ENCODE data around the gene FBXO34.
"Not testable (repeated sequence)": the region's sequence is repeated elsewhere in the genome, so short reads cannot be mapped to it uniquely, and the experiment has no call there.

Gene FBXO34

GRCh38 chr14:55309761-55310365 is 38.6 kb downstream of the FBXO34 start:
- no peak for DNase-seq

DNA sequence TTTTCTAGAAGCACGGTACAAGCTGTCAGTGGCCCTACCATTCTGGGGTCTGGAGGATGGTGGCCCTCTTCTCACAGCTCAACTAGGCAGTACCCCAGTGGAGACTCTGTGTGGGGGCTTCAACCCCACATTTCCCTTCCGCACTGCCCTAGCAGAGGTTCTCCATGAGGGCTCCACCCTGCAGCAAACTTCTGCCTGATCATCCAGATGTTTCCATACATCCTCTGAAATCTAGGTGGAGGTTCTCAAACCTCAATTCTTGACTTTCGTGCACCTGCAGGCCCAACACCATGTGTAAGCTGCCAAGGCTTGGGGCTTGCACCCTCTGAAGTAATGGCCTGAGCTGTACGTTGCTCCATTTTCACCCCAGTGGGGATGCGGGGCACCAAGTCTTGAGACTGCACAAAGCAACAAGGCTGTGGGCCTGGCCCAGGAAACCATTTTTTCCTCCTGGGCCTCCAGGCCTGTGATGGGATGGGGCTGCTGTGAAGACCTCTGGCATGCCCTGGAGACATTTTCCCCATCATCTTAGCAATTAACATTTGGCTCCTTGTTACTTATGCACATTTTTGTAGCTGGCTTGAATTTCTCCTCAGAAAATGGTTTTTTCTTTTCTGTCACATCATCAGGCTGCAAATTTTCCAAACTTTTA is 41.3 kb downstream of the FBXO34 start:
- DNase-seq: not testable (repeated sequence)

DNA sequence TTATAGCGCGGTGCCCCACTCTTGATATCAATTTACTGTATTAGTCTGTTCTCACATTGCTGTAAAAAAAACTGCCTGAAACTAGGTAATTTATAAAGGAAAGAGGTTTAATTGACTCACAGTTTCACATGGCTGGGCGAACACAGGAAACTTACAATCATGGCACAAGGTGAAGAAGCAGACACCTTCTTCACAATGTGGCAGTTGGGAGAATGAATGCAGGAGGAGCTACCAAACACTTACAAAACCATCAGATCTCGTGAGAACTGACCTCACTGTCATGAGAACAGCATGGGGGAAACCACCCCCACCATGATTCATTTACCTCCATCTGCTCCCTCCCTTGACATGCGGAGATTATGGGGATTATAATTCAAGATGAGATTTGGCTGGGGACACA is 42.3 kb downstream of the FBXO34 start:
- DNase-seq: no peak

DNA sequence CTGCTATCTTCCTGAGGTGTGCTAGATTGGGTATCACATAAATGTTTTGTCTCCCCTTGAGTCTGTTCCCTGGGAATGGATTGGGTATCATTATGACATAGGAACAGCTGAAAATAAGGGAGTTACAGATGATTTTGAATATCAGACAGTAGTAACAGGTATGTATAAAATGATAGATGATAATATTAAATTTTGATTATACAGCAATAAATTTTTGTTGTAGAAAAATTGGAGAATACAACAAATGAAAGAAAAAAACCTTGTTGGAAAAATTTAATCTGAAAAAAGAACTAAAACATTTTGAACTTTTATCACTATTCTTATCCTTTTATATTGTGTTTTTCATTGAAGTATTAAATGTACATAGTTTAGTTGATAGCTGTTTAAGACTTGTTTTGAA is 43.2 kb downstream of the FBXO34 start:
- no peak for DNase-seq

DNA sequence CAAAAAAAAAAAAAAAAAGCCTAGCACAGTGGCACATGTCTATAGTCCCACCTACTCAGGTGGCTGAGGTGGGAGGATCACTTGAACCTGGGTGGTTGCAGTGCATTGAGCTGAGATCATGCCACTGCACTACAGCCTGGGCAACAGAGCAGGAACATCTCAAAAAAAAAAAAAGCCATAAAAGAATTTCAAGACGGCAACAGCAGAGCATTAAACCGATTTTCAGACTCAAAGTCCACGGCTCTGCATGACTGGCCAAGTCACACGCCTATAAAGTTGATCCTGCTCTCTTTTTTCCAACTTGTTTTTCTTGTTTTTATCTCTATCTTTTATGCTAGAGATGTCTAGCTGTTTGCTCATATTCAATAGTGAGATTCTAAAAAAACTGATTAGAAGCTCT is 45.3 kb downstream of the FBXO34 start:
- DNase-seq: no peak

DNA sequence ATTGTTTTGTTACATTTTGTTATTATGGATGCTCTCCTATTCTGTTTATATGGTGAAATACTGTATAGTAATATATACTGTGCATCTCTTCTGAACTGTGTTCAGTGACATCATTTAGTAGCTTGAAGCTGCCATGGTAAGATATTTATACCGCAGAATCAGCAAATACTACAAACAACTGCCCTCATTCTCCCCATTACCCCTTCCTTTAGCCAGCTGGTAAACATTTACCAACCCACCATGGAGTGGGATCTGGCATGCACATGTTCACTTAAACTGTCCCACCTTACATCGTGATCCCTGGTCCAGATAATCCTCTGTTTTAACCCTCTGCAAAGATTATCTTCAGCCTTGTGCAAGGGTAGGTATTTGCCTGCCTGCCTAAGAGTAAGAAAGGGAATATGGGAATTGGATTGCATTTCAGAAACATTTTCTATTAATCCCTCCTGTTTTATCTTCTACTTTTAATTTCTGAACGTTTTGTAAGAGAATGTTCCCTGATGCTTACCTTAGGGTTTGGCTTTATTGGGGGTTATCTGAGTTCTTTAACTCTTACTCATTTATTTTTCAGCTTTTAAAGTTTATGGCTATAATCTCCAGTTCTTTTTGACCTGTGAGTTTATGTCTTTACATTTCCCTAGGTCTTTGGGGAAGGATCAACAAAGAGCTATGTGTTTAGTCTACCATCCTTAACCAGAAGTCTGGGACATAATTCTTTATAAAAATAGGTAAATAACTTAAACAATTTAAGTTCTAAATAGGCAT is 46.5 kb downstream of the FBXO34 start:
- no peak for DNase-seq

DNA sequence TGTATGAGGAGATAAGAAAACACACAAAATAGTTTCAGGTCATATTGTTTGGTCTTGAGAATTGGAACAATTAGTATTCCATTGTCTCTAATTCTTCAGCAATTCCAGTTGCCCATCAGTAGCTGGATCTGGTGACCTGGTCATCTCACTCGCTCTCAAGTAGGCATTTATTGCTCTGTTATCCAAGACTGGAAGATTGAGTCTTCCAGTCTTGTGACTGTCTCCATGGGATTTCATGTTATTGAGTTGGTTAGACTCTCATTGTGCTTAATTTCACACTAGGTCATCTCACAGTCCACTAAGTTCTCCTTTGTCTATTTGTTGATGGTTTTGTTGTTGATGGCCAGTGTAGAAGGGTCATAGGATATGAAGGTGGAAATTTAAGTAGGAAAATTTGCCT is 47.5 kb downstream of the FBXO34 start:
- no peak for DNase-seq

DNA sequence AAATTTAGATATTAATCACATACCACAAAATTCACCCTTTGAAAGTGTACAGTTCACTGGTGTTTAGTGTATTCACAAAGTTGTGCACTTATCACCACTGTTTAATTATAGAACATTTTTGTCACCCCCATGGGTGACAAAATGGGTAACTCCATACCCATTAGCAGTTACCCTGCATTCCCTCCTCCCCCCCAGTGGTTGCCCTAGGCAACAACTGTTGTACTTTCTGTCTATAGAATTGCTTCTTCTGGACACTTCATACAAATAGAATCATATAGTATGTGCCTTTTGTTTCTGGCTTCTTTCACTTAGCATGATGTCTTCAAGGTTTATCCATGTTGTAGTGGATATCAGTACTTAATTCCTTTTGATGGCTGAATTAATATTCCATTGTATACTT is 52.7 kb downstream of the FBXO34 start:
- DNase-seq: no peak

- DNase-seq: no peak
Observed at GRCh38 chr14:55324812-55325211, 53.6 kb downstream of the FBXO34 start.

DNA sequence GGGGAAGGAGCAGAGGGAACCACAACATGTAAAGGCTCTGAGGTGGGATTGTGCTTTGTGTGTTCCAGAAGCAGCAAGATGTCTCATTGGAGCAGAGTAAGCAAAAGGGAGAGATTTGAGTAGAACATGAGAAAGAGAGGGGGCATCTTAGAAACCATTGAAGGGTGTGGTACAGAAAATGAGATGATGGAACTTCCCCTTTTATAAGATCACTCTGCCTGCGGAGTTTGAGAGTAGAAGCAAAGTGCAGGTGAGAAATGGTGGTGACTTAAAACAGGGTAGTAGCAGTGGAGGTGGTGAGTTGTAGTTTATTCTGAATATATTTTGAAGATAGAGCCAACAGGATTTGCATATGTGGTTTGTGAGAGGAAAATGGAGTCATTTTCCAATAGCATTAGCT is 56.0 kb downstream of the FBXO34 start:
- DNase-seq: no peak

DNA sequence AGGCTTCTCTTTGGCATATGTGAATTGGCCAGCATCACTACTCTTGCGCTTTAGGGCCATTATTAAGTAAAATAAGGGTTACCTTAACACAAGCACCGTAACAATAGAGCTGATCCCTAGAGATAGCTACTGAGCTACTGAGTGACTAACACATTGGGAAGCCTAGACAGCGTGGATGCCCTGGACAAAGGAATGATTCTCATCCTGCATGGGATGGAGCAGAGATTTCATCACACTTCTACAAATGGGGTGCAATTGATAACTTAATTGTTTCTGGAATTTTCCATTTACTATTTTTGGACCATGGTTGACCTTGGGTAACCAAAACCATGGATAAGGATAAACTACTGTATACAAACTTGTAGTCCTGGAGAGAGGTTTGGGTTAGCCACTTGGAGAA is 57.1 kb downstream of the FBXO34 start:
- DNase-seq: no peak

- no peak for DNase-seq
Observed at GRCh38 chr14:55329999-55330710, 58.9 kb downstream of the FBXO34 start.

- no peak for DNase-seq
Observed at GRCh38 chr14:55332654-55333570, 61.7 kb downstream of the FBXO34 start.

DNA sequence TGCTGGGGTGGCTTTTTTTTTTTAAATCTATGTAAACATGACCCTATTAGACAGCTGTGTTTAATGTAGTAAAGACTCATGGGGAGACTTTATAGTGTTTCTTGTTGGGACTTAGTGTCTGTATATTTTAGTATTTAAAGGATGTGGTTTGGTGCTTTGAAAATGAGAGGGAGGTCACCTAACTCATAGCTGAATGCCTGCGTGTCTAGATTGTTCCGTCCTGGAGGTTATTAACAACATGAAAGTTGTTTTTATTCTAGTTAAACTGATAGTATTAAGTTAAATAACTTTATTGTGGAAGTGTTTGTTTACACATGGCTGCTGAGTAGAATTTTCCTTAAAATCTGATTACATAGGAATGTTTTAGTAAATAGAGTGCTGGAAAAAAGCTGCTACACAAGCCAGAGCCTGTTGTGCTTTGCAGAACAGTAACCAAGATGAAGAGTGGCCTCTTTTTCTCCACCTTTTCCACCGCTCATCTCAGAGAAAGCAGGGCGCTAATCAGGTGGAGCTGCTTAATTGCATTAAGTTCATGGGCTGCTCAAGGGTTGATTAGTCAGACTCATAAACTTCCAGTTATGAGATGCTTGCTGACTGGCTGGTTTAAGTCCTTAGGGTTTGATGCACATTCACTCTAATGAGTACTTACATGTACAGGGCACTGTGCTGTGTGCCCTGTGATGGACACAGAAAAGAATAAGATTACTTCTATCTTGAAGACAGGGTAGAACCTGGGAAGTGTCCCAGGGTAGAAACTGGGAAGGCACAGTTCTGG is 62.7 kb downstream of the FBXO34 start:
- DNase-seq: no peak

DNA sequence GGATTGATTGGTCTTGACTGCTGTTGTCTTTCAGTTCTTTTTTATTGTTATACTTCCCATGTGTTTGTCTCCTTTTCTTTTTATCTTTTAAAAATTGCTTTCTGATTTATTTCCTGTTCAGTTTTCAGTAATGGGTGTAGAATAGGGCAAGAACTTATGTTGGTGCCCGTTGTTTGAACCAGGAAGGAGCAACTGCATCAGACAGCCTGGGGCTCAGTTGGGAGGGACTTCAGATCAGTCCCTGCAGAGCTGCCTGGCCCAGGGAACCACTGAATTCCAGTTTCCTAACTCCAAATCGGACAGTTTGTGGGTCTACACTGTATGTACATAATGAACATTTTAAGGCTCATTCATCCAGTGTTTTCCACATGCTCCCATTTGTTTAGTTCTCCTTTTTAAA is 64.9 kb downstream of the FBXO34 start:
- DNase-seq: no peak

- no peak for DNase-seq
Observed at GRCh38 chr14:55336691-55337090, 65.5 kb downstream of the FBXO34 start.

DNA sequence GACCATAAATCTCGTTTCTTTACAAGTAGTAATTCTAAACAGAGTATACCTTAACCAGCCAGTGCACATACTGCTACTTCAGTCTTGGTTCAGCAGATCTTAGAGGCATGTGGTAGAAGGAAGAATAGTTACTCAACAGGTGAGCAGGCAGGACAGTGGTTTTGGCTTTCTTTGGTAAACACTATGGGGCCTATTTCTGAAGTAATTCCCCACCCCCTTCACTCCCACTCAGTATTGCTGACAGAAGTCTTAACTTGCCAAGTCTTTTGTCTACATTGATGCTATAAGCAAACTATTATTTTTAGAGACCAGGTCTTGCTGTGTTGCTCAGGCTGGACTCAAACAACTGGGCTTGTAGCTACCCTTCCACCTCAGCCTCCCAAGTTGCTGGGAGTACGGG is 68.5 kb downstream of the FBXO34 start:
- peak; percentile 14 to 34 for DNase-seq

DNA sequence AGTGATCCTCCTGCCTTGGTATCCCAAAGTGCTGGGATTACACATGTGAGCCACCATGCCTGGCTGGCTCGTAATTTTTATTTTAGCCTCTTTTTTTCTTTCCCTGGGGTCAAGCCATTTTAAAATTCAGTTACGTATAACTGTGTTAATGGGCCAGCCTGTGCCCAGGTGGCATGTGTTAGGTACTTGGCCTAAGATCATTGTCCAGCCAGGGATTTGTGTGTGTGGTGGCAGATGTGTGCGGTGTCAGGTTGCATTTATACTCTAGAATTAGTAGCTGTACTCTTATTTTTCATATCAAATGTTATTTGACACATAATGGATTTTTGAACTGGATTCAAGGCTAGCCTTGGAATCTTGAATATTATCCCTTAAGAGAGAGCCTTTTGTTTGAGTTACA is 69.3 kb downstream of the FBXO34 start:
- DNase-seq: no peak

DNA sequence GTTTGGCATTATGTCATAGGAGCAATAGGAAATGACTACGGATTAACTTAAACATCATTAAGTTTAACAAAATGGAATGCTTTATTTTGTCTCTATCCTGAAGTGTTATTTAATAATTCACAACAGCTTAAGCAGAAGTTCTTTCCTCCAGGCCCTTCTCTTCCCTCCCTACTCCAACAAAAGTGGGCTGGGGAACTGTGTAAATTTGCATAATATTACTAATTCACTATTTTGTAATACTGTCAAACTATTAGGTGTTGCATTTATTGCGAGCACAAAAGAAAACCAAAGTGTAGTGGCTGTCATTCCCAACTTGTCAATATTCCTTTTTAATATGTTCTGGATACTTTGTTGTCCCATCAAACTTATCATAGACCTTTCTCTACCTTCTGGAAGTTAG is 70.6 kb downstream of the FBXO34 start:
- peak; percentile 18 to 33 for DNase-seq

DNA sequence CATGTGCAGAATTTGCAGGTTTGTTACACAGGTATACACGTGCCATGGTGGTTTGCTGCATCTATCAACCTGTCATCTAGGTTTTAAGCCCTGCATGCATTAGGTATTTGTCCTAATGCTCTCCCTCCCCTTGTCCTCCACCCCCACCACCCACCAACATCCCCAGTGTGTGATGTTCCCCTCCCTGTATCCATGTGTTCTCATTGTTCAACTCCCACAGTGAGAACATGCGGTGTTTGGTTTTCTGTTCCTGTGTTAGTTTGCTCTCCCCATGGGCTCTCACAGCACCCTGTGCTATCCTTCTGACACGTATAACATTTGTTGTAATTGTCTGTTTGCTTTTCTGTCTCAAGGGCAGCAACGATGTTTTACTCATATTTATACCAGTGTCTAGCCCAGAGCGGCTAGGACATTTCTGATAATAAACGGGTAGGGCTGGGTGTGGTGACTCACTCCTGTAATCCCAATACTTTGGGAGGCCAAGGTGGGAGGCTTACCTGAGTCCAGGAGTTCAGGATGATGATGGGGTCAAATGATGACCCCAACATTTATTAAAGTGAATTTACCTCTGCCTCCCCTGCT is 73.5 kb downstream of the FBXO34 start:
- not testable (repeated sequence) for DNase-seq

DNA sequence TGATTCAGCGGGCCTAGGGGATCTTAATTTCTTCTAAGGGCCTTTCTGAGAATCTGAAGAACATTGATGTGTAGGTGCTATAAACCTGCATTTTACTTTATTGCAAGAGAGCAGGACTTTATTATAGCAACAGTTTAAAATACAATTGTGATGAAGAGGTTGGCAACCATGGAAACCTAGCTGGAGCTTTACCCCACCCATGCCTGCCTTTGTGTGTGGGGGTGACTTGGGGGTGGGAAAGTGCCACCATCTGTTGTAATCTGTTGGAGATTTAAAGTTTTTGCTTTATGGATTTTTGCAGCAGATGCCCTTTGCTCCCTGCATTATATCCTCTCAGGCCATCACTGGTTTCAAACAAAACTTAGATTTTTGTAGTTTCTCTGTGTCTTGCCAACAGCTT is 75.8 kb downstream of the FBXO34 start:
- no peak for DNase-seq
